Measurements from ENCODE around the gene ZNF827.

ZNF827 gene

DNA sequence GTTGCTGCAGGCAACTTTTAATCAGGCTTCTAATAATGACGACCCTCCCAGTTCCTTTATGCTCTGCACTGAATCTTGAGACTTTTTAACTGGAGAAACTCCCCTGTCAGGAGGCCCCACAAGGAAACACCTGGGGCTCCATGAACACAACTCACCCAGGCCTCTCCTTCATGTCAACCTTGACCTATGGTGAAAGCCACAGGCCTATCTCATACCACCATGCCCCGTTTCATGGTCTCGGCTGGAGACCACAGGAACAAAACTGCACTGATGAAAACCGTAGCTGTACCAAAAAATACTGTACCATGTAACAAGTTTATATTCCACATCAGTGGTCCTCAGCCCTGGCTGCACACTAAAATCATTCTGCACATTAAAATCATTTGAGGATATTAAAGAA is 57.0 kb downstream of the ZNF827 start:
- Histone ChIP-seq H3K36me3 (ENCODE audit: insufficient read depth, low read length) (peaks cover 50% of the 10 kb centered on the region; the same call in 1 of the 2 replicates), H3K4me3 (ENCODE audit: low read length, poor library complexity, severe bottlenecking) (peak overlapping the region; percentile 64), H4K20me1 (ENCODE audit: insufficient read depth, low read length, poor library complexity, severe bottlenecking) (no peaks in the 10 kb centered on the region), H2AFZ (ENCODE audit: low read length) (no peak overlapping the region), H3K9me2 (replicated peaks; ENCODE audit: low read depth, low read length) (no peaks in the 10 kb centered on the region), H3K9me3 (ENCODE audit: insufficient read depth, low read depth, low read length) (no peaks in the 10 kb centered on the region), H3K9ac (ENCODE audit: low read depth, low read length, poor library complexity, severe bottlenecking) (peak overlapping the region; percentile 73), H3K79me2 (ENCODE audit: insufficient read depth, low read length) (peaks cover 62% of the 10 kb centered on the region), H3K4me2 (ENCODE audit: low read depth, low read length, poor library complexity, severe bottlenecking) (peak overlapping the region; percentile 71), H3K27me3 (ENCODE audit: insufficient read depth, low read length, poor library complexity, severe bottlenecking) (no peaks in the 10 kb centered on the region), H3K4me1 (ENCODE audit: insufficient read depth, low read length, poor library complexity, severe bottlenecking) (peaks cover 66% of the 10 kb centered on the region), H3F3A (ENCODE audit: low read depth) (peaks cover 13% of the 10 kb centered on the region)
- no peak for TF ChIP-seq EZH2phosphoT487 (IDR thresholded peaks at IDR 0.05; ENCODE audit: borderline replicate concordance)
- TF ChIP-seq, protein P1, sequence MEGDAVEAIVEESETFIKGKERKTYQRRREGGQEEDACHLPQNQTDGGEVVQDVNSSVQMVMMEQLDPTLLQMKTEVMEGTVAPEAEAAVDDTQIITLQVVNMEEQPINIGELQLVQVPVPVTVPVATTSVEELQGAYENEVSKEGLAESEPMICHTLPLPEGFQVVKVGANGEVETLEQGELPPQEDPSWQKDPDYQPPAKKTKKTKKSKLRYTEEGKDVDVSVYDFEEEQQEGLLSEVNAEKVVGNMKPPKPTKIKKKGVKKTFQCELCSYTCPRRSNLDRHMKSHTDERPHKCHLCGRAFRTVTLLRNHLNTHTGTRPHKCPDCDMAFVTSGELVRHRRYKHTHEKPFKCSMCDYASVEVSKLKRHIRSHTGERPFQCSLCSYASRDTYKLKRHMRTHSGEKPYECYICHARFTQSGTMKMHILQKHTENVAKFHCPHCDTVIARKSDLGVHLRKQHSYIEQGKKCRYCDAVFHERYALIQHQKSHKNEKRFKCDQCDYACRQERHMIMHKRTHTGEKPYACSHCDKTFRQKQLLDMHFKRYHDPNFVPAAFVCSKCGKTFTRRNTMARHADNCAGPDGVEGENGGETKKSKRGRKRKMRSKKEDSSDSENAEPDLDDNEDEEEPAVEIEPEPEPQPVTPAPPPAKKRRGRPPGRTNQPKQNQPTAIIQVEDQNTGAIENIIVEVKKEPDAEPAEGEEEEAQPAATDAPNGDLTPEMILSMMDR (conservative IDR thresholded peaks at IDR 0.05; ENCODE audit: low read length): no peak

DNA sequence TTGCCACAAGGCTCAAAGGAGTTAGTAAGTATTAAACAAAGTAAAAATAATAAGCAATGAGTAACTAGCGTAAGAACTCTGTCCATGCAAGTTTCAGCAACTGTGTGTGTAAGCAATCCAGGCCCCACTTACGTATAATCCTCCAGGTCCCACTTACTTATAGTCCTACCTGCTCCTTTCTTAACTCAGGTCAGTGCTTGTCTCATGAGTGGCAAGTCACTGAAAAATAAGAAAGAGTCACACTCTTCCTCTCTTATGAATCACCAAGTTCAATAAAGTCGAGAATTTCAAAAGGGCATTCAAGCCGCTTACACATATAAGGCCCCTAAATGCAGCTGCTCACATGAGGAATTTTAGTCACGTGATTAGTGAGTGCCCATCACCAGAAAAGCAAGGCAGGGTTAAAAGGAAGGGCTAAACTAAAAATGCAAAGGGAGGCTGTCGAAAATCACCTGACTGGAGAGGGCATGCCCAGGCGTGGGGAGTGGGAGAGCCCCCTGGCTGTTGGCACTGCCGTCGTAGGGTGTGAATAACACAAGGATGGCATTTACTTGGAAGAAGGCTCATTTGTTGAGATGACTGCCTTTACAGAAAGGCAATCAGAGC is 58.2 kb downstream of the ZNF827 start:
- Histone ChIP-seq H3K9me3 (ENCODE audit: insufficient read depth, low read depth, low read length) (no peaks in the 10 kb centered on the region), H3K79me2 (ENCODE audit: insufficient read depth, low read length) (peaks cover 64% of the 10 kb centered on the region), H4K20me1 (ENCODE audit: insufficient read depth, low read length, poor library complexity, severe bottlenecking) (no peaks in the 10 kb centered on the region), H3K4me1 (ENCODE audit: insufficient read depth, low read length, poor library complexity, severe bottlenecking) (peaks cover 66% of the 10 kb centered on the region), H3K9ac (ENCODE audit: low read depth, low read length, poor library complexity, severe bottlenecking) (peak overlapping the region; percentile 73), H3K4me2 (ENCODE audit: low read depth, low read length, poor library complexity, severe bottlenecking) (peak overlapping the region; percentile 71), H3K36me3 (ENCODE audit: insufficient read depth, low read length) (peaks cover 53% of the 10 kb centered on the region), H3F3A (ENCODE audit: low read depth) (peaks cover 13% of the 10 kb centered on the region), H3K9me2 (replicated peaks; ENCODE audit: low read depth, low read length) (no peaks in the 10 kb centered on the region), H3K27me3 (ENCODE audit: insufficient read depth, low read length, poor library complexity, severe bottlenecking) (no peaks in the 10 kb centered on the region), H2AFZ (ENCODE audit: low read length) (no peak overlapping the region), H3K4me3 (ENCODE audit: low read length, poor library complexity, severe bottlenecking) (no peak overlapping the region)
- TF ChIP-seq, protein P1 (conservative IDR thresholded peaks at IDR 0.05; ENCODE audit: low read length): no peak
- no peak for TF ChIP-seq EZH2phosphoT487 (IDR thresholded peaks at IDR 0.05; ENCODE audit: borderline replicate concordance)

DNA sequence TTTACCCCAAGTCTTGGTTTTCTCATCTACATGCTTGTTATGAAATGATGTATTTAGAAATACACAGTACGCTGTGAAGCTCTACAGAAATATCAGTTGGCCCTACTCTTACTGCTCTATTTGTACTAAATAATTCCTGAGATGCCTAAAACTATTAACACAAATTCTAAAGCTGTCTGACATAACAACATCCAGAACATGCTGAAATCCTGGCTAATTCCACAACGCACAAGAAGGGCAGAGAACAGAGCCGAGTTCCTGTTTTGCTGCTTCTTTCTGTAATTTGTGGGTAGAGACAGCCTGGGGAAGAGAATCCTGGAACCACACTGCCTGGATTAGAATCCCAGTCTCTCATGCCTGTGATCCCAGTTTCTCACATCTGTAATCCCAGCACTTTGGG is 59.0 kb downstream of the ZNF827 start:
- Histone ChIP-seq H3K9ac (ENCODE audit: low read depth, low read length, poor library complexity, severe bottlenecking) (no peak overlapping the region), H3K27me3 (ENCODE audit: insufficient read depth, low read length, poor library complexity, severe bottlenecking) (no peaks in the 10 kb centered on the region), H3F3A (ENCODE audit: low read depth) (peaks cover 13% of the 10 kb centered on the region), H3K79me2 (ENCODE audit: insufficient read depth, low read length) (peaks cover 56% of the 10 kb centered on the region), H3K9me3 (ENCODE audit: insufficient read depth, low read depth, low read length) (no peaks in the 10 kb centered on the region), H3K4me2 (ENCODE audit: low read depth, low read length, poor library complexity, severe bottlenecking) (peak overlapping the region; percentile 8), H3K4me1 (ENCODE audit: insufficient read depth, low read length, poor library complexity, severe bottlenecking) (peaks cover 66% of the 10 kb centered on the region), H3K4me3 (ENCODE audit: low read length, poor library complexity, severe bottlenecking) (no peak overlapping the region), H2AFZ (ENCODE audit: low read length) (no peak overlapping the region), H4K20me1 (ENCODE audit: insufficient read depth, low read length, poor library complexity, severe bottlenecking) (no peaks in the 10 kb centered on the region), H3K36me3 (ENCODE audit: insufficient read depth, low read length) (peaks cover 49% of the 10 kb centered on the region), H3K9me2 (replicated peaks; ENCODE audit: low read depth, low read length) (no peaks in the 10 kb centered on the region)
- TF ChIP-seq, protein P1 (conservative IDR thresholded peaks at IDR 0.05; ENCODE audit: low read length): no peak
- TF ChIP-seq EZH2phosphoT487 (IDR thresholded peaks at IDR 0.05; ENCODE audit: borderline replicate concordance): no peak

Measured in Loucy (cell line).